Measurements from ENCODE around the gene GALK2. TPM values are rescaled to one million over a fixed set of nuclear protein-coding genes. Genes with fewer than 3 reads are reported as not detected.

Gene GALK2
- total and polyA plus RNA-seq, 2 of the 8 experiments (the other 6 are each of a cell fraction or from before 2014, with no cell fraction given) = 8.7 to 16.1 TPM

DNA sequence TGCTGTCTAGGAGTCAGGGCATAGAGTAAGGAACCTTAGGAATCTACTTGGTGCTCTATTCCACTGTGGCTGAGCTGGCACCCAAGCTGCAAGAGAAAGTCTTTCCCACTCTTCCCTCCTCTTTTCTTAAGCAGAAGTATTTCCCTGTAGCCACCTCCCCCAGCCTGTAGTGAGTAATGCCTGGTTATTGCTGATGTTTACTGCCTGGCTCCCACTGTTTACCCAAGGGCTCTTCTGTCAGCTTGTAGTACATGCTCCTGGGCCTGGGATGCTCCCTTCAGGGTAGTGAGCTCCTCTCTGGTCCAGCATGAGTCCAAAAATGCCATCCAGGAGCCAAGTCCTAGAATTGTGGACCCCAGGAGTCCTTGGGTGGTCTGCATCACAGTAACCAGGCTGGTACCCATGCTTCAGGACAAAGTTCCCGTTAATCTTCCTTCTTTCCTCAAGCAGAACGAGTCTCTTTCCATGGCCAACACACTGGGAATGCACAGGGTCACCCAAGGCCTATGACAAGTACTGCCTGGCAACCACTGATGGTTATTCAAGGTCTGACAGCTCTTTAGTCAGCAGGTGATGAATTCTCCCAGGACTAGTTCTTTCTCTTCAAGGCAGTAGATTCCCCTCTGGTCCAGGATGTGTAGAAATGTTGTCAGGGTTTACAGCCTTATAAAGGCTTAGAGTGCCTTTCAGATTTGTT, 17.6 kb downstream of the GALK2 start:
- ChIA-PET CTCF (ENCODE audit: partially characterized antibody) (interaction anchor here (1.2 kb wide), 1 partner anchor 325 kb away, joined by 3 read pairs; no protein-coding TSS in a partner anchor), POLR2A (ENCODE audit: partially characterized antibody) (no interaction called here)
- Histone ChIP-seq H4K20me1 (replicated peaks in 1 of 2; ENCODE audit: control insufficient read depth in 1 of 2, insufficient read depth in 2 of 2, low read length in 2 of 2) (no peaks in the 10 kb centered on the region), H2BK12ac (ENCODE audit: low read depth, low read length) (no peak overlapping the region), H3K4me3 (ENCODE audit: extremely low read depth in 1 of 4, insufficient read depth in 2 of 4, low read depth in 3 of 4, low read length in 4 of 4) (no peak overlapping the region), H4K91ac (replicated peaks; ENCODE audit: insufficient read length, low read length) (no peak overlapping the region), H3K18ac (ENCODE audit: extremely low read depth, low read length) (no peak overlapping the region), H3K9me3 (ENCODE audit: insufficient read depth in 2 of 2, low read depth in 1 of 2, low read length in 1 of 2) (no peaks in the 10 kb centered on the region), H3K14ac (ENCODE audit: insufficient read length) (no peak overlapping the region), H2AK5ac (ENCODE audit: low read depth, low read length) (no peak overlapping the region), H3K4ac (replicated peaks; ENCODE audit: insufficient read length, low read depth, low read length) (no peak overlapping the region), H3K56ac (replicated peaks; ENCODE audit: insufficient read length, low read depth, low read length) (no peak overlapping the region), H3K79me1 (ENCODE audit: low read depth, low read length) (no peaks in the 10 kb centered on the region), H3K79me2 (ENCODE audit: control insufficient read depth in 1 of 2, insufficient read depth in 2 of 2, low read length in 2 of 2) (peaks cover 0 to 20% of the 10 kb centered on the region in 2 experiments; a peak in 1 of 4 replicates), H3K27ac (ENCODE audit: low read depth, low read length) (no peak overlapping the region), H2AFZ (ENCODE audit: low read length) (no peak overlapping the region), H3K4me2 (ENCODE audit: insufficient read depth in 1 of 2, low read depth in 2 of 2, low read length in 2 of 2) (no peak overlapping the region), H2BK5ac (ENCODE audit: low read depth, low read length) (no peak overlapping the region), H3K9ac (replicated peaks in 1 of 4; ENCODE audit: extremely low read depth in 1 of 4, low read depth in 3 of 4, low read length in 3 of 4) (no peak overlapping the region), H3K23ac (ENCODE audit: insufficient read length) (no peak overlapping the region), H2BK15ac (ENCODE audit: low read length) (no peak overlapping the region), H4K8ac (ENCODE audit: extremely low read depth, insufficient read depth, low read length) (no peak overlapping the region), H2BK120ac (replicated peaks; ENCODE audit: low read depth, low read length) (no peak overlapping the region), H4K5ac (ENCODE audit: insufficient read length, low read depth, low read length) (no peak overlapping the region), H2BK20ac (ENCODE audit: low read length) (no peak overlapping the region), H3K27me3 (replicated peaks in 1 of 4; ENCODE audit: control insufficient read depth in 3 of 4, extremely low read depth in 1 of 4, insufficient read depth in 3 of 4, low read length in 3 of 4) (no peaks in the 10 kb centered on the region), H3K23me2 (ENCODE audit: low read depth, low read length) (no peaks in the 10 kb centered on the region), H3K4me1 (replicated peaks in 1 of 4; ENCODE audit: control insufficient read depth in 3 of 4, insufficient read depth in 4 of 4, low read length in 3 of 4) (peaks cover 4 to 11% (median 9%) of the 10 kb centered on the region in 4 experiments; a peak in 6 of 7 replicates), H3K36me3 (ENCODE audit: control insufficient read depth in 2 of 4, insufficient read depth in 4 of 4, low read length in 3 of 4) (no peaks in the 10 kb centered on the region)
- TF ChIP-seq JUN (IDR thresholded peaks at IDR 0.05; ENCODE audit: low read depth, low read length) (no peak), EGR1 (IDR thresholded peaks at IDR 0.05; ENCODE audit: borderline replicate concordance, low read depth, low read length) (no peak), POLR2A (IDR thresholded peaks at IDR 0.05; ENCODE audit: control extremely low read depth in 1 of 2, low read depth in 2 of 2, low read length in 2 of 2) (no peak), SIX5 (IDR thresholded peaks at IDR 0.05; ENCODE audit: low read depth, low read length) (no peak), EZH2 (IDR thresholded peaks at IDR 0.05; ENCODE audit: low read depth, low read length, severe bottlenecking) (no peak), BCL11A (IDR thresholded peaks at IDR 0.05; ENCODE audit: low read depth in 2 of 2, low read length in 2 of 2) (no peak), TCF12 (IDR thresholded peaks at IDR 0.05; ENCODE audit: low read depth, low read length) (no peak), RFX5 (IDR thresholded peaks at IDR 0.05; ENCODE audit: borderline replicate concordance, low read depth, low read length) (no peak), JUND (IDR thresholded peaks at IDR 0.05; ENCODE audit: low read length) (no peak), PHF8 (conservative IDR thresholded peaks at IDR 0.05; ENCODE audit: low read depth, low read length) (no peak), TAF7 (optimal IDR thresholded peaks at IDR 0.05; ENCODE audit: borderline replicate concordance, low read depth, low read length) (no peak), NRF1 (IDR thresholded peaks at IDR 0.05; ENCODE audit: low read depth, low read length) (no peak)
- DNase-seq (ENCODE audit: low read depth in 1 of 2, low spot score in 2 of 2) (no peak), FAIRE-seq (no peak)
- WGBS, 2 experiments (ENCODE audit: extremely low coverage in 1 of 2, insufficient coverage in 1 of 2, insufficient read length in 1 of 2, insufficient replicate concordance in 2 of 2, low coverage in 1 of 2, low lambda C conversion rate in 2 of 2, missing lambda C conversion rate in 1 of 2) = 85% methylated on average over 2 of the region's 2 CpGs; no CpG with 5 or more reads in 1 of the 2 experiments

Data from H1 (cell line).